DOHH2 (cell line): ENCODE data around the gene LENG9.

Source experiments
- EZH2phosphoT487 ChIP-seq: fragments of 200-600 bp; sonication (generic); IDR thresholded peaks from 2 replicates; pipeline ENCODE4 v1.6.1; 2017; ENCODE audit warnings: borderline replicate concordance, mild to moderate bottlenecking, antibody characterized with exemption, low read length, moderate library complexity, mixed read lengths
- TF ChIP-seq, protein P1 (sequence below): fragments of 200-600 bp; sonication (generic); IDR thresholded peaks from one replicate; pipeline ENCODE4 v1.5.1; 2014; ENCODE audit warnings: antibody characterized with exemption, mild to moderate bottlenecking, low read depth, low read length; ENCODE audit not compliant: poor library complexity, severe bottlenecking

DNA sequence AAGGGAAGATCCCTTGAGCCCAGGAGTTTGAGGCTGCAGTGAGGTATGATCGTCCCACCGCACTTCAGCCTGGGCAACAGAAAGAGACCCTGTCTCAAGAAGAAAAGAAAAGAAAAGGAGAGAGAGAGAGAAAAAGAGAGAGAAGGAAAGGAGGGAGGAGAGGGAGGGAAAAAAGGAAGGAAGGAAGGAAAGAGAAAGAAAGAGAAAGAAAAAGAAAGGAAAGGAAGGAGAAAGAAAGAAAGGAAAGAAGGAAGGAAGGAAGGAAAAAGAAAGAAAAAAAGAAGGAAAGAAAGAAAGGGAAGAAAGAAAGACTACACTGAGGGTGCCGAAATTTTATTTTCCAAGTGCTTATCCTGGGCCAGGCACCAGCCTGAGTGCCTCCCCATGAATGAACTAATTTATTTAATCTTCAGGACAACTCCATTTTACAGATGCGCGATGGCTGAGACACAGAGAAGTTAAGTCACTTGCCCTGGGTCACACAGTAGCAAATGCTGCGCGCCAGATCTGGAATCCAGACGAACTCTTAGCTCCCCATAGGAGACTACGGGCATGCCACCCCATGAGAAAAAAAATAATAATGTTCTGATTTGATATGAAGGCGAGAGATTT, 6.8 kb upstream of the LENG9 start:
- TF ChIP-seq, protein P1, sequence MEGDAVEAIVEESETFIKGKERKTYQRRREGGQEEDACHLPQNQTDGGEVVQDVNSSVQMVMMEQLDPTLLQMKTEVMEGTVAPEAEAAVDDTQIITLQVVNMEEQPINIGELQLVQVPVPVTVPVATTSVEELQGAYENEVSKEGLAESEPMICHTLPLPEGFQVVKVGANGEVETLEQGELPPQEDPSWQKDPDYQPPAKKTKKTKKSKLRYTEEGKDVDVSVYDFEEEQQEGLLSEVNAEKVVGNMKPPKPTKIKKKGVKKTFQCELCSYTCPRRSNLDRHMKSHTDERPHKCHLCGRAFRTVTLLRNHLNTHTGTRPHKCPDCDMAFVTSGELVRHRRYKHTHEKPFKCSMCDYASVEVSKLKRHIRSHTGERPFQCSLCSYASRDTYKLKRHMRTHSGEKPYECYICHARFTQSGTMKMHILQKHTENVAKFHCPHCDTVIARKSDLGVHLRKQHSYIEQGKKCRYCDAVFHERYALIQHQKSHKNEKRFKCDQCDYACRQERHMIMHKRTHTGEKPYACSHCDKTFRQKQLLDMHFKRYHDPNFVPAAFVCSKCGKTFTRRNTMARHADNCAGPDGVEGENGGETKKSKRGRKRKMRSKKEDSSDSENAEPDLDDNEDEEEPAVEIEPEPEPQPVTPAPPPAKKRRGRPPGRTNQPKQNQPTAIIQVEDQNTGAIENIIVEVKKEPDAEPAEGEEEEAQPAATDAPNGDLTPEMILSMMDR, result no peak
- no peak for TF ChIP-seq EZH2phosphoT487
